Erythroblast (primary cell): Measurements from ENCODE around the gene PTGDR.

ENCODE experiments used
- GATA1 ChIP-seq: IDR thresholded peaks from 2 replicates; pipeline ENCODE4 v1.6.1; 2011; ENCODE audit warnings: low read depth, mild to moderate bottlenecking, control low read depth, low read length, moderate library complexity
- POLR2A ChIP-seq: IDR thresholded peaks from 2 replicates; pipeline ENCODE4 v1.6.1; 2011; ENCODE audit warnings: mild to moderate bottlenecking, low read length

- TF ChIP-seq POLR2A (no peak), GATA1 (no peak)
These were observed 1.3 kb upstream of the PTGDR start for GRCh38 chr14:52266179-52266578.
